ENCODE data around the gene ORC6.
"Not testable (repeated sequence)": the region's sequence is repeated elsewhere in the genome, so short reads cannot be mapped to it uniquely, and the experiment has no call there.

Gene ORC6

DNA sequence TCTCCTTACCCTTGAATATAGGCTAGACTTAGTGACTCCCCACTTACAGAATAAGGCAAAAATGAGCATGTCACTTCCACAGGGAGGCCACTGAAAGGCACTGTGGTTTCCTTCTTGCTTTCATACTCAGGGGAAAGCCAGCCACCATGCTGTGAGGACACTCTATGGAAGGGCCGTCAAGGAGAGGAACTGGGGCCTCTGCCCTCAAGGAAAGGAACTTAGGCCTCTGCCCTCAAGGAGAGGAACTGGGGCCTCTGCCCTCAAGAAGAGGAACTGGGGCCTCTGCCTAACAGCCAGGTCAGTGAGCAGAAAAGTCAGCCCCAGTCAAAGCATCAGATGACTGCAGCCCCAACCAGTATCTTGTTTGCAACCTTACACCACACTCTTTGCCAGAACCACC, 30.5 kb upstream of the ORC6 start:
- no peak overlapping the region for H3K4me3 ChIP-seq (ENCODE audit: low read depth, low read length)
- 0 out of 2 replicates have a peak, but pooled peaks have one; percentile 44 for TF ChIP-seq MYC (IDR thresholded peaks at IDR 0.05; ENCODE audit: low read depth, low read length)
- TF ChIP-seq, protein P1, sequence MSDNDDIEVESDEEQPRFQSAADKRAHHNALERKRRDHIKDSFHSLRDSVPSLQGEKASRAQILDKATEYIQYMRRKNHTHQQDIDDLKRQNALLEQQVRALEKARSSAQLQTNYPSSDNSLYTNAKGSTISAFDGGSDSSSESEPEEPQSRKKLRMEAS (IDR thresholded peaks at IDR 0.05; ENCODE audit: low read depth, low read length) = peak; percentile 60
- no peak for TF ChIP-seq POLR2A (IDR thresholded peaks at IDR 0.05; ENCODE audit: extremely low read depth, insufficient read length)
- TF ChIP-seq, protein P2, sequence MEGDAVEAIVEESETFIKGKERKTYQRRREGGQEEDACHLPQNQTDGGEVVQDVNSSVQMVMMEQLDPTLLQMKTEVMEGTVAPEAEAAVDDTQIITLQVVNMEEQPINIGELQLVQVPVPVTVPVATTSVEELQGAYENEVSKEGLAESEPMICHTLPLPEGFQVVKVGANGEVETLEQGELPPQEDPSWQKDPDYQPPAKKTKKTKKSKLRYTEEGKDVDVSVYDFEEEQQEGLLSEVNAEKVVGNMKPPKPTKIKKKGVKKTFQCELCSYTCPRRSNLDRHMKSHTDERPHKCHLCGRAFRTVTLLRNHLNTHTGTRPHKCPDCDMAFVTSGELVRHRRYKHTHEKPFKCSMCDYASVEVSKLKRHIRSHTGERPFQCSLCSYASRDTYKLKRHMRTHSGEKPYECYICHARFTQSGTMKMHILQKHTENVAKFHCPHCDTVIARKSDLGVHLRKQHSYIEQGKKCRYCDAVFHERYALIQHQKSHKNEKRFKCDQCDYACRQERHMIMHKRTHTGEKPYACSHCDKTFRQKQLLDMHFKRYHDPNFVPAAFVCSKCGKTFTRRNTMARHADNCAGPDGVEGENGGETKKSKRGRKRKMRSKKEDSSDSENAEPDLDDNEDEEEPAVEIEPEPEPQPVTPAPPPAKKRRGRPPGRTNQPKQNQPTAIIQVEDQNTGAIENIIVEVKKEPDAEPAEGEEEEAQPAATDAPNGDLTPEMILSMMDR (IDR thresholded peaks at IDR 0.05; ENCODE audit: low read depth, low read length) = peak; percentile 19
- DNase-seq (ENCODE audit: low read depth) = peak; percentile 99

DNA sequence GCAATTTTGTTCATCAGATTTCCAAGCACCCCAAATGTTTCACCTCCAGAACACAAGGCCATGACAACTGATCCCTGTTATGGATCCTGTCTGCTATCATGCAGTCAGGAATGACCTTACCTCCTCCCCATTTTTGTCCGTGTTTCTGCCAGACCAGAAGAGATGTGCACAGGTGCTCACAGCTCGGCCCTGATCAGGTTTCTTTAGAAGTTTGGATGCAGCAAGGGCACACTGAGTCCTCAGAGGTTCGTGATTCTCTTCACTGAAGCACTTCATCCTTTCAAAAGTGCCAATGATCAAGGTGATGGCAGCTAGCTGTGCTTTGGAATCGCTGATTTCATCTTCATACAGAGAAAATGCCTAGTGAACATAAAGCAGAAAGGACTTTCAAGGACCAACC, 27.3 kb upstream of the ORC6 start:
- TF ChIP-seq, protein P1 (IDR thresholded peaks at IDR 0.05; ENCODE audit: low read depth, low read length) = no peak
- TF ChIP-seq, protein P2 (IDR thresholded peaks at IDR 0.05; ENCODE audit: low read depth, low read length) = no peak
- TF ChIP-seq MYC (IDR thresholded peaks at IDR 0.05; ENCODE audit: low read depth, low read length) (no peak), POLR2A (IDR thresholded peaks at IDR 0.05; ENCODE audit: extremely low read depth, insufficient read length) (no peak)
- H3K4me3 ChIP-seq (ENCODE audit: low read depth, low read length) = no peak overlapping the region
- DNase-seq (ENCODE audit: low read depth) = no peak

DNA sequence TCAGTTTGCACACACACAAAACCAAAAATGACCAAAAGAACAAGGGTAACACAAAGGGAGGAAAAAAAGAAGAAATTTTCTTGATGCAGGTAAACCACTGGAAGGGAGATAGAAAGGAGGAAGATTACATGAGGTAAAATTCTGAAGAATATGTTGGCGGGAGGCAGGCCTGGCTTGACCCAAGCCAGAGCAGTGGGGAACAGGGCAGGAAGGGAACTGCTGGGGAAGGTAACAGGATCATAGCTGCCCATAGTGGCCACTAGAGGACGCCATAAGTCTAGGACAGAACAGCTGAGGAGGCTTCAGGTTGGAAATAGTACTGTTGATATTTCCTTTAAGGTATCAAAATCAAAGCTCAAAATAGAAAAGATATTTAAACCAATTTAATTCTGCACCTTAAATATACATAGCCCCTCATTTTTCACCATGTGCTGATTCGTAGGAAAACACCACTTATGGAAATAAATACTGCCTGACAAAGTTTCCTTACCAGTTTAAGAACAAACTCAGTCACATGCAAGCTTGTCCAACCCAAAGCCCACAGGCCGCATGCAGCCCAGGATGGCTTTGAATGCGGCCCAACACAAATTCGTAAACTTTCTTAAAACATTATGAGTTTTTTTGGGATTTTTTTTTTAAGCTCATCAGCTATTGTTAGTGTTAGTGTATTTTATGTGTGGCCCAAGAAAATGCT, 16.0 kb upstream of the ORC6 start:
- TF ChIP-seq MYC (IDR thresholded peaks at IDR 0.05; ENCODE audit: low read depth, low read length) = no peak
- TF ChIP-seq, protein P2 (IDR thresholded peaks at IDR 0.05; ENCODE audit: low read depth, low read length) = peak; percentile 100
- H3K4me3 ChIP-seq (ENCODE audit: low read depth, low read length) = no peak overlapping the region
- peak; percentile 79 for DNase-seq (ENCODE audit: low read depth)

DNA sequence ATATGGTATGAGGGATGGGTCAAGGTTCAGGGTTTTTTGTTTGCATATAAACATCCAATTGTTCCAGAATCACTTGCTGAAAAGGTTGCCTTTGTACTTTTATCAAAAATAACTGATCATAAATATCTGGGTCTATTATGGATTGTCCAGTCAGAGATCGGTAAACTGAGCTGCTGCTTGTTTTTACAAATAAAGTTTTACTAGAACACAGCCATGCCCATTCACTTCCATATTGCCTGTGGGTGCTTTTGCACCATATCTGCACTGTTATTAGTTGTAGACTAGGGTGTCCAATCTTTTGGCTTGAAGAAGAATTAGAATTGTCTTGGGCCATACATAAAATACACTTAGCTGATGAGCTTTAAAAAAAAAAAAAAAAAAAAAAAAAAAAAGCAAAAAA, 11.5 kb upstream of the ORC6 start:
- DNase-seq (ENCODE audit: low read depth); H3K4me3 ChIP-seq (ENCODE audit: low read depth, low read length): not testable (repeated sequence)

DNA sequence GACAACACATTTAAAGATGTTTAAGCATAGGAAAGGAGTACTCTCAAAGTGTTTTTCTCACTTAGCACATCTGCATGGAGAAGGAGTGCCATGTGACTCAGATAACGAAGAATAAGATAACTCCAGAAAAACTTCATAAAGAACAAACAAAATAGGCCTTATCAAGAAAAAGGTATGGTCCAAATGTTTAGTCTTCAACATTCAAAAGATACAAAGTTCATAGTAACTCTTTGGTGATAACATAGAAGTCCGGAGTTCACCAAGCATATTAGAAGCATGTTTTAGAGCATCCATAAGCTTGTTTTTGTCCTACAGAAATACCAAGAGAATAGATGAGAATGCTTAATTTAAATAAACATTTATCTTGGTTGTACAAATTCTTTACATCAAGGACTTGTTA, 7.6 kb upstream of the ORC6 start:
- not testable (repeated sequence) for H3K4me3 ChIP-seq (ENCODE audit: low read depth, low read length); DNase-seq (ENCODE audit: low read depth)

DNA sequence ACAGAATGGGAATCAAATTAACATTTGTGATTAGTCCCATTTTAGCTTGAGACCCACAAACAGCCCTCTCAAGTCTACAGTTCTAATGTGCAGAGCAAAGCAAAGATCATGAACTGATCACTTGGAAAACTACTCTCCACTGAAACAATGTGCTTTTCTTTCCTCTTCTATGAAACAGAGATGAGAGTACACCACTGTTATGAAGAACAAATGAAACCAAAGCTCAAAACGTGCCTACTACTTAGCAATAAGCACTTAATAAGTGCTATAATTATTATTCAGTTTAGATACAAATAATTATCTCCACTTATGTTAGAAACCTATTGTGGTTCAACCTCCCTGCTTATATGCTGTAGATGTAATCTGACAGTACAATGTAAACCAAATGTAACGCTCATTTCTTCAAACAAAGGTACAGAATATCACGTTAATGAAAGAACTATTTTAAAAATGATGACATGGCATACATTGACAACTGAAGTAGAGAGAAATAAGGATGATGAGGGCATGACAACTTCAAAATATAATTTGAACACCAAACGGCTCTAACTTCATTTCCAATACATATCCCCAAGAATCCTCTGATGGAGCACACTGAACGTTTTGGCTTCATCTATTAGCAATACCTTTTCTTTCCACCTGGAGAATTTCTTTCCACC, 2.5 kb upstream of the ORC6 start:
- H3K4me3 ChIP-seq (ENCODE audit: low read depth, low read length) = peak overlapping the region; percentile 85

More for the DNA sequence above, 2.5 kb upstream of the ORC6 start:
- no peak for DNase-seq (ENCODE audit: low read depth)
- TF ChIP-seq POLR2A (IDR thresholded peaks at IDR 0.05; ENCODE audit: extremely low read depth, insufficient read length) (no peak), MYC (IDR thresholded peaks at IDR 0.05; ENCODE audit: low read depth, low read length) (no peak)
- TF ChIP-seq, protein P2 (IDR thresholded peaks at IDR 0.05; ENCODE audit: low read depth, low read length) = no peak
- TF ChIP-seq, protein P1 (IDR thresholded peaks at IDR 0.05; ENCODE audit: low read depth, low read length) = no peak
